IPS-NIHi7 (cell line): Measurements from ENCODE around the gene PPP2R5C.
"Not testable (repeated sequence)": the region's sequence is repeated elsewhere in the genome, so short reads cannot be mapped to it uniquely, and the experiment has no call there.

Experiments used
- DNase-seq: peaks from one replicate; pipeline ENCODE4 v3.0.0; 2012; ENCODE audit warnings: mixed read lengths; ENCODE audit errors: extremely low spot score

Gene PPP2R5C

DNA sequence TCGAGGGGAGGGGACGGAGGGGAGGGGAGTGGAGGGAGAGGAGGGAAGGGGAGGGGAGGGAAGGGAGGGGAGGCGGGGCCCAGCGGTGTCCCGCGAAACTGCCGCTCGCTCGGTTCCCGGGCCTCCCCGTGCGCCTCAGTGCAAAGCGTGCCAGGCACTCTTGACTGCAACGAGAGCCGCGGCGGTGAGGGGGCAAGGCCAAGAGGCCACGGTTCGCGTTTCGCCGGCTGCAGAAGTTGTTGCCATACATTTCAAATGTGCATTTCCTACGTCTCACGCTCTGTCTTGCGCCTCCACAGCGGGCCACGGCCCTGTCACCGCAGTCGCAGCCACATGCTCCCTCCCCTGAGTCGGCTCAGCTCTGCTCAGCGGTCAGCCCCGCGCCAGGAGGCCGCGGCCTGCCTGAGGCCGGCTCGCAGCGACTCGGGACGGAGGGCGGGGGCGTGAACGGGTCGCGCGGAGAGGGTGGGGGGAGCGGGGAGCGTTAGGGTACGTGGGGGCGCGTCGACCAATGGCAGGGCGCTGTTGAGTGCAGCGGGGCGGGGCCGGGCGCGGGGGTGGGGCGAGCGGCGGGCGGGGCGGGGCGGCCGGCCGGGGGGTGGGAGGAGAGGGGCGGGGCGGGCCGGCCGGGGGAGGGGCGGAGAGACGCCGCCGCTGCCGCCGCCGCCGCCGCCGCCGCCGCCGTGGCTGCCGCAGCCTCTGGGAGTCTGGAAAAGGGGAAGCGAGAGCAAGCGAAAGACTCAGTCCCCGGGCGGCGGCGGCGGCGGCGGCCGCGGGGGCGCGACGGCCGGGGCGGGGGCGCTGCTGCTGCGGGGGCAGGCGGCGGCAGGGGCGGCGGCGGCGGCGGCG, at the start of gene PPP2R5C:
Gene PPP2R5C, plus strand, starts transcription at position 678 of the 849 bp plus-strand sequence. CDS start 185 bp downstream, outside the sequence.
- peak; percentile 91 for DNase-seq

DNA sequence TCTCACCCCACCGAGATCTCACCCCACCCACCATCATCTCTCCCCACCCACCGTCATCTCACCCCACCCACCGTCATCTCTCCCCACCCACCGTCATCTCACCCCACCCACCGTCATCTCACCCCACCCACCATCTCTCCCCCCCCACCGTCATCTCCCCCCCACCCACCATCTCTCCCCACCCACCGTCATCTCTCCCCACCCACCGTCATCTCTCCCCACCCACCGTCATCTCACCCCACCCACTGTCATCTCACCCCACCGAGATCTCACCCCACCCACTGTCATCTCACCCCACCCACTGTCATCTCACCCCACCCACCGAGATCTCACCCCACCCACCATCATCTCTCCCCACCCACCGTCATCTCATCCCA, 49.7 kb upstream of the PPP2R5C start:
- not testable (repeated sequence) for DNase-seq

DNA sequence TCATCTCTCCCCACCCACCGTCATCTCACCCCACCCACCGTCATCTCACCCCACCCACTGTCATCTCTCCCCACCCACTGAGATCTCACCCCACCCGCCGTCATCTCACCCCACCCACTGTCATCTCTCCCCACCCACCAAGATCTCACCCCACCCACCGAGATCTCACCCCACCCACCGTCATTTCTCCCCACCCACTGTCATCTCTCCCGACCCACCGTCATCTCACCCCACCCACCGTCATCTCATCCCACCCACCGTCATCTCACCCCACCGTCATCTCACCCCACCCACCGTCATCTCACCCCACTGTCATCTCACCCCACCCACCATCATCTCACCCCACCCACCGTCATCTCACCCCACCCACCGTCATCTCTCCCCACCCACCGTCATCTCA, 49.2 kb upstream of the PPP2R5C start:
- DNase-seq, result not testable (repeated sequence)

DNA sequence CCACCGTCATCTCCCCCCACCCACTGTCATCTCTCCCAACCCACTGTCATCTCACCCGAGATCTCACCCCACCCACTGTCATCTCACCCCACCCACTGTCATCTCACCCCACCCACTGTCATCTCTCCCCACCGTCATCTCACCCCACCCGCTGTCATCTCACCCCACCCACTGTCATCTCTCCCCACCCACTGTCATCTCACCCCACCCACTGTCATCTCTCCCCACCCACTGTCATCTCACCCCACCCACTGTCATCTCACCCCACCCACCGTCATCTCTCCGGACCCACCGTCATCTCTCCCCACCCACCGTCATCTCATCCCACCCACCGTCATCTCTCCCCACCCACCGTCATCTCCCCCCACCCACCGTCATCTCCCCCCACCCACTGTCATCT, 48.4 kb upstream of the PPP2R5C start:
- DNase-seq, result not testable (repeated sequence)

DNA sequence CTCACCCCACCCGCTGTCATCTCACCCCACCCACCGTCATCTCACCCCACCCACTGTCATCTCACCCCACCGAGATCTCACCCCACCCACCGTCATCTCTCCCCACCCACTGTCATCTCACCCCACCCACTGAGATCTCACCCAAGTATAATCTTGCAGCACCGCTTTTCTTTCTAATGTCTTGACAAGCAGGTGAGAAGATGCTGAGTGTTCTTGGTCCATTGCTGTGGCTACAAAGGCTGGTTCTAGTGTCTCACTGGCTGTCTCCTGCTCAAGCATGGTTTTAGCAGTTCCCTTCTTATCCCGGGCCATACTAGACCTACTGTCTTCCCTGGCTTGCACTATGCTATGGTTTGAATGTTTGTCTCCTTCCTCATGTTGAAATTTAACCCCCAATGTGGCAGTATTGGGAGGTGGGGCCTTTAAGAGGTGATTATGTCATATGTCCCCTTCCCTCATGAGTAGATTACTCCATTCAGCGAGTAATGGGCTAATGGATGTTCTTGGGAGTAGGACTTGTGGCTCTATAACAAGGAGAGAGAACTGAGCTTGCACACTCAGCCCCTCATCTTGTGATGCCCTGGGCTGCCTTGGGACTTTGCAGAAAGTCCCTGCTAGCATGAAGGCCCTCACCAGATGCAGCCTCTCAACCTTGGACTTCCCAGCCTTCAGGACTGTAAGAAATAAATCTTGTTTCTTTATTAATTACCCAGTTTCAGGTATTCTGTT, 47.7 kb upstream of the PPP2R5C start:
- DNase-seq, result no peak

DNA sequence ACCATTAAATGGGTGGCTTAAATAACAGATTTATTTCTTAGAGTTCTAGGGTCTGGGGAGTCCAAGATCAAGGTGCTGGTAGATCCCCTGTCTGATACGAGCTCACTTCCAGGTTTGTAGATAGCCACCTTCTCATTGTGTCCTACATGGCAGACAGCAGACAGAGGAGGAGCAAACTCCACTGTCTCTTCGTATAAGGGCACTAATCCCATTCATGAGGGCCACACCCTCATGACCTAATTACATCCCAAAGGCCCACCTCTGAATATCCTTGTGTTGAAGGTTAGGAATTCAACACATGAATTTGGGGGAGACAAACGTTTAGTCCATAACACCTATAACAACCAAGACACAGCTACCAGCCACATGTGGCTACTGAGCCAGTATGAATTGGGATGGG, 47.1 kb upstream of the PPP2R5C start:
- DNase-seq, result no peak

DNA sequence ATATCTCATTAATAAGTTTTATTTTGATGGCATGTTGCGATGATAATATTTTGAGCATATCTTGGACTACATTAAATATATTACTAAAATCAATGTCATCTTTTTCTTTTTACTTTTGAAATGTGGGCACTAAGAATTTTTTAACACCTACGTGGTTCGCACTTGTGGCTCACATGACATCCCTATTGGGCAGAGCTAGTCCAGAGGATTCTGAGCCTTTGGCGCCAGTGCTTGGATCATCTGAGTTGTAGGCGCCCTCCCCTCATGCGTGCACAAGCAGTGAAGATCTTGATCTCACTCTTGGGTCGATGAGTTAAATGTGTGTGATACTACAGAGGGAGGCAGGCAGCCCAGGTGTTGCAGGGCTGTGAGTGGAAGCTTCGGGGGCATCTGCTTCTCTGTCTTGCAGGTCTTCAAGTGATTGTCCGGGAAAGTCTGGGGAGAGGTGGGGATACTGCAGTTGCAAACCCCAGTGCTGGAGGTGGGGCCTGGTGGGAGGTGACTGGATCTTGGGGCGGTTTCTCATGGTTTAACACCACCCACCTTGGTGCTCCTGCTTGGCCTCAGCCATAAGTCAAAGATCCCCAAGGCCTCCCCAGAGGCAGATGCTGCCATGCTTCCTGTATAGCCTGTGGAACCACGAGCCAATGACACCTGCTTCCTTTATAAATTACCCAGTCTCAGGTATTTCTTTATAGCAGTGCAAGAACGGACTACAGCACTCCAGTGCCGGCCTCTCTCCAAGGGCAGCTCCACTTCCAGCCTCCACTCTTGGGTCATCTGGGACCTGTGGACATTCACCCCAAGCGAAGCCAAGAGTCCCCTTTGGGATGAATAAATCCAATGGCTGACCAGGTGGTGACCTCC, 46.1 kb upstream of the PPP2R5C start:
- no peak for DNase-seq

DNA sequence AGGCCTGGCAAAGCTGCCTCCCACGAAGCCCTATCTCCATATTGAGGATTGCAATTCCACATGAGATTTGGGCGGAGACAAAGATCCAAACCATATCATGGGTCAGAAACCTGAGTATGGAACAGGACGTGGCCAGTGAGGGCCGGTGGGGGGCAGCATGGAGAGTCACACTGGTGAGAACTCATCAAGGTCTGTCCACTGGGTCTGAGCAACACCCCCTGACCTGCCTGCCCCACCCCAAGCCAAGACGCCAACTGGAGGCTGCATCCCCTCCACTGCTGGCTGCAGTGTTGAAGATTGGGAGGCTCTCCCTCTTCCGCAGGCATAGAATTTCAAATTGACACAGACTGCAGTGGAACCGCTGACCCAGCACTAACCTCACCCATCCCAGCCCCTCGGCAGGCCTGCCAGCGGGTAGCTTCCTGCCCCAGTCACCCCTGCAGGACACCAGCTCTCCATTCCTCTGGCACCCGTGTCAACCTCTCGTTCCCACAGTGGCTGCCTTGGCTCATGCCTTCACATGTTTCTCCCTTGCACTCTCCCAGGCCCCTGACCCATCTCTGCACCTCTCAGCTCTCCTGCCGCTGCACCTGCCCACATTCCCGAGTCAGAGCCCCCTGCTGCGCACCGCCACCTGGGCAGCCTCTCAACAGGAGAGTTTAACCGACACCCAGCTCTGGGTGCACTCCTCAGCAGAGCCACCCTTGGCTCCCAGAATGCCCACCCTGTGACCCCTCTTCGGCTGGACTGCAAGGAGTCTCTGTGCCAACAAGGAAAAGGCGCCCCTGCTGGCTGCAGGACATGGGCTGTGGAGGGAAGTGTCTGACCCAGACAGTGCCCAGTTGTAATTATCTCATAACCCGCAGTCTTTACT, 45.2 kb upstream of the PPP2R5C start:
- no peak for DNase-seq

DNA sequence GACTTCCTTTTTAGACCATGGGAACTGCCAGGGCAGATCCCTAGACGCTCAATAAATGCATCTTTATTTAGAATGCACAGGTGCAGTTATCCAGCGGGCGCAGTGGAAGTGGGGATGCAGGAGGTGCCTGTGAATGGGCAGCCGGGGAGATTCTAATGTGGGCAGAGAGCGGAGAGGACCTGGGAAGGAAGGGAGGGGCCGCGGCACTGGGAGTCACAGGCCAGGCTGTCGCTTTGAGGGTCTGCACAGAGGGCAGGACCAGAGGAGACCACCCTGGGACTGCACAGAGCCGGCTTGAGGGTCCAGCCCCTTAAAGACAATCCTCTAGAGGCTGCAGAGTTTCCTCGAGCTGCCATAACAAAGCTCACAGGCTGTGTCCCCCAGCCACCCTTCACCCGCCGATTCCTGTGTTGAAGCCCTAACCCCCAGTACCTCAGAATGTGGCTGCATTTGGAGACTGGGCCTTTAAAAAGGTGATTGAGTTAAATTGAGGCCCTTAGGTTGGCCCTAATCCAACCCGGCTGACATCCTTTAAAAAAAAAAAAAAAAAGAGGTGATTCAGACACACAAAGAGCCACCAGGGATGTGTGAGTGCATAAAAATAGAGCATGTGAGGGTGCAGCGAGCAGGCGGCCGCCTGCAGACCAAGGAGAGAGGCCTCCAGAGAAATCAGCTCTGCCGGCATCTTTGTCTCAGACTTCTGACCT, 44.4 kb upstream of the PPP2R5C start:
- DNase-seq, result no peak

DNA sequence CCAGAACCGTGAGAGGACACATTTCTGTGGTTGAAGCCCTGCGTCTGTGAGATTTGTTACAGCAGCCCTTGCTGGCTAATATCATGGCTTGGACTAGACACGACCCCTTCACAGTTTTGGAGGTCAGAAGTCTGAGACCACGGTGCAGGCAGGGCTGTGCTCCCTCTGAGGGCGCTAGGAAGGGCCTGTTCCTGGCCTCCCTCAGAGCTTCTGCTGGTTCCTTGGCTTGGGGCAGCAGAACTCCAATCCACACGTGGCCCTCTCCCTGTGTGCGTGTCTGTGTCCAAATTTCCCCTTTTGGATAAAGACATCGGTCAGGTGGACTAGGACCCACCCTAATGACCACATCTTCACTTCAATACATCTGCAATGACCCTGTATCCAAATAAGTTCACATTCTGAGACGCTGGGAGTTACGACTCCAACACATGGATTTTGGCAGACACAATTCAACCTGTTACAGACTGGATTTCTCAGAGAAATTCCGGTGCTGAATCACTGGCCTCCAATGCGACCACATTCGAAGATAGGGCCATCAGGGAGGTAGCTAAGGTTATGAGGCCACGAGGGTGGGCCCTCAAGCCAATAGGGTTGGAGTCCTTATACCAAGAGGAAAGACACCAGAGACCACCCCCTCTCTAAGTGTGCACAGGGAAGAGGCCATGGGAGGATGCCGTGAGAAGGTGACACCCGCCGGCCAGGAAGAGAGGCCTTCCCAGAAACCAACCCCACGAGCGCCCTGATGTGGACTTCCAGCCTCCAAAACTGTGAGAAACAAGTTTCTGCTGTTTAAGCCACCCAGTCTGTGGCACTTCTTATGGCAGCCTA, 43.6 kb upstream of the PPP2R5C start:
- DNase-seq, result no peak

DNA sequence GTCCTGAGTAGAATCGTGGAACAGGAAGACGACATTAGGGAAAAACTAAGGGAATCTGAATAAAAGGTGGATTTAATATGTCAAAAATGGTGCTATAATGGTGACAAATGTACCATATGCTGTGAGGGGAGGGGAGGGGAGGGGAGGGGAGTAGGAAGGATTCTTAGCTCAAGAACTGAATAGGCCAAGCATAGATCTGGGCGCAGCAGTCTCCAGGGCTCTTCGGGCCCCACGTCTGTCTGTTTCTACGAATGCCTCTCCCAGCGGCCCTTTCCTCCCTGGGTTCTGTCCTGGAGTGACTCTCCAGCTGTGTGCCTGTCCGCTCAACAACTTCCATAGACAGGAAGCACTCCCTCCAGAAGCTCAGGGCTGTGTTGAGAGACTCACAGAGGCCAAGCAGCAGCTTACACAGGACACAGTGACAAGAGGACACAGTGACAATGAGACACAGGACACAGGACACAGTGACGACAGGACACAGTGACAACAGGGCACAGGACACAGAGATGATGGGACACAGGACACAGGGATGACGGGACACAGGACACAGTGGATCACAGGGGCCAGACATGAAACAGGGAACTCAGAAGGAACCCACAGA, 42.4 kb upstream of the PPP2R5C start:
- DNase-seq, result no peak

DNA sequence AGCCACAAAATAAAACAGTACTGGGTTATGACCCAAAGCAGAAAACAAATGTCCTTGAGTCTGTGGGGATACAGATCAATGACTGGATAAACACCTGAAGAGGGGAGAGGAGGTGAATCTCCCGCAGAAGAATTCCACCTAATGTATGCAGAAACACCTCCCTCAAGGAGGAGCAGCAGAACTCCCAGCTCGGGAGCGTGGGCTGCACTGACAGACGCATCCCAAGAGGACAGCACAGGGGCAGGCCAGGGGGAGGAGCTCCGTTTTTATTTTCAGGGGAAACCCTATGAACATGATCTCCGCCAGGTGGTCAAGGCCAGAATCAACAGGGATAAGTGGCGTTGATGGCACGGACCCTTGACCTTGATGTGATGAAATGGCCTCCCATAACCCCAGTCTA, 41.8 kb upstream of the PPP2R5C start:
- DNase-seq, result peak; percentile 63

DNA sequence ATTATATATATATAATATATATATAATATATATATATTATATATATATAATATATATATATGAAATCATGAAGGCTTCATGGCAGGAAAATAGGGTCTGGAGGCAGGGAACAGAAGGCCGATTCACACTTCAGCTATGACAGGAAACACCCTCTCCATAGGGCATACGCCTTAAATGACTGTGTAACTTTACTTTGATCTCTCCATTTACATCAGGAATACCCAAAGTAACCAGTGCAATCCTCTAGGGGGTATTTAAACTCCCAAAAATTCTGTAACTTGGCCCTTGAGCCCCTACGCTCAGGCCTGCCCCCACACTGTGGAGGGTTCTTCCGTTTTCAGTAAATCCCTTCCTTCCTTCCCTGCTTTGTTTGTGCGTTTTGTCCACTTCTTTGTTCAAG, 40.4 kb upstream of the PPP2R5C start:
- DNase-seq, result no peak

DNA sequence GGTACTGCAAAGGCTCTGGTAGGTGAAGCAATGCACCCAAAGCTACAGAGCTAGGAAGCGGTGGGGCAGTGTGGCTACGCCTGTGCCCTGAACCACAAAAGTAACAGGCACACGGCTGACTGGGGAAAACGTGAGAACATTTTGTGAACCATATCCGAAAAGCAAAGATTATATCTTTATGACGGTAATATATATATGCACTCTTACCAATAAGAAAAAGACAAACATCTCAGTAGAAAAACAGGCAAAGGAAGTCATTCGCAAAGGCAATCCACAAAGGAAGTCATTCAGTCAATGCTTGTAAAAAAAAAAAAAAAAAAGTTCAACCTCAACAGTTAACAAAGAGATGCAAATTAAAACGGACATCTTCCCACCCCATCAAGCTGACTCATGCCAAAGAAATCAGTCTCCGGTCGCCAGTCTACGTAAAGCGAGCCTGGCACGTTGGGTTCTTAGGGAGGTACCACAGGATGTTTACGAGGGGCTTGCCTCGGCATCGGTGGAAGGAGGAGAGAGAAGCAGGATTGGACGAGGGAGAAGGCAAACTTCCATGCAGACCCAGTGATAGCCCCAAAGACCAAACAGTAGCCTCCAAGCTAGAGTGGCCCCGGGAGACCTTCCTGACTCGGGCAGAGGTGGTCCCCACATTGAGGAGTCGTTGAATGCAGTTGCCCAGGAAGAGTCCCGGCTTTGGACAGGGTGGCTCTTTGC, 39.4 kb upstream of the PPP2R5C start:
- peak; percentile 51 for DNase-seq

DNA sequence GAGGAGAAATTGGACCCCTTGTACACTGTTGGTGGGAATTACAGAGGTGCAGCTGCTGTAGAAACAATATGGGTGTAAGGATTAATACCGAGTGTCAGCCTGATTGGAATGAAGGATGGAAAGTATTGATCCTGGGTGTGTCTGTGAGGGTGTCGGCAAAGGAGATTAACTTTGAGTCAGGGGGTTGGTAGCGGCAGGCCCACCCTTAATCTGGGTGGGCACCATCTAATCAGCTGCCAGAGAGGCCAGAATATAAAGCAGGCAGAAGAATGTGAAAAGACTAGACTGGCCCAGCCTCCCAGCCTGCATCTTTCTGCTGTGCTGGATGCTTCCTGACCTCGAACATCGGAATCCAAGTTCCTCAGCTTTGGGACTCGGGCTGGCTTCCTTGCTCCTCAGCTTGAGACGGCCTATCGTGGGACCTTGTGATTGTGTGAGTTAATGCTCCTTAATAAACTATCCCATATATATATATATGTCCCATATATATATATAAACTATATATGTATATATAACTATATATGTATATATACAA, 38.4 kb upstream of the PPP2R5C start:
- DNase-seq, result no peak

DNA sequence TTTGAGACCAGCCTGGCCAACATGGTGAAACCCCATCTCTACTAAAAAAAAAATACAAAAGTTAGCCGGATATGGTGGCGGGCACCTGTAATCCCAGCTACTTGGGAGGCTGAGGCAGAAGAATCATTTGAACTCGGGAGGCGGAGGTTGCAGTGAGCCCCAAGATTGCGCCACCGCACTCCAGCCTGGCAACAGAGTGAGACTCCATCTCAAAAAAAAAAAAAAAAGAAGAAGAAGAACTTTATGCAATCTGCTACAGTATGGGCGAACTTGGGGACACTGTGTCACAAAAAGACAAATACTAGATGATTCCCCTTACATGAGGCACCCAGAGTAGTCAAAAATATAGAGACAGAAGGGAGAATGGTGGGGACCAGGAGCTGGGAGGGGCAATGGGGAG, 35.9 kb upstream of the PPP2R5C start:
- not testable (repeated sequence) for DNase-seq

DNA sequence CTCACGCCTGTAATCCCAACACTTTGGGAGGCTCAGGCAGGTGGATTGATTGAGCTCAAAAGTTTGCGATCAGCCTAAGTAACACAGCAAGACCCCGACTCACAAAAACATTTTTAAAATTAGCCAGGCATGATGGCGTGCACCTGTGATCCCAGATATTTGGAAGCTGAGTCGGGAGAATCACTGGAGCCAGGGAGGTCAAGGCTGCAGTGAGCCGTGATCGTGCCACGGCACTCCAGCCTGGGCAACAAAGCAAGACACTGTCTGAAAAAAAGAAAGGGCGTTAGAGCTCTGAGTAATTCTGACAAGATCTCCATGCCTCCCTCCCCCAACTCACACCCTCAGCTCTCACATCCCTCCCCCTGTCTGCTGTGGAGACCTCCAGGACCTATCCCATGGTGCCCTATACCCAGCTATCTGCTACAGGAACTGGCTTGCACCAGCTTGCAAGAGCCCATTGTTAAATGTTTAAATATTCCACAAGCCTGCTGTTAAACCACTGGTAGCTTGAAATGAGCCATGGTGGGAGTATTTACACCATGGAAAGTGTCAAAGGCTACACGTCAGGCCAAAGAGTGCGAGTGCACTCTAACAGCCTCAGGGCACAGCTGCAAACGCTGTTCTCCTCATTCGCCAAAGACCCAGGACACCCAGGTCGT, 35.1 kb upstream of the PPP2R5C start:
- no peak for DNase-seq

DNA sequence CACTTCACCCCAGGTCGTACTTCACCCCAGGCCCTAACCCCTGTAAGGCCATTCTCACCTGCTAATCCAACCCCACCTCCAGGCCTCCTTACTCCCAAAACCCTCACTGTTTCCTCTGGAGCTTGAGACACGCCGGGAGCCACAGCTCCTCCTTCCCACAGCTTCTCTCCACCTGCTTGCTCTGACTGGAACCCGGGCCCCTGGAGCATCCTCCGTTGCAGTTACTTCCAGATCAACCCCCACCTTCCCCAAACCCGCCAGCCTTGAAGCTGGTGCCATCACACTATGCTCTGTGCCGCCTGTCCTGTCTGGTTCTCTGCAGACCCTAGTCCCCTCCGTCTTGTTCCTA, 34.6 kb upstream of the PPP2R5C start:
- no peak for DNase-seq
